GM12864 (cell line): ENCODE results near the gene KCNIP1.

Experiments
- DNase-seq: peaks from one replicate; pipeline ENCODE4 v3.0.0-alpha.2; 2011; ENCODE audit warnings: low read depth
- H3K4me3 ChIP-seq: 2 replicates; pipeline ENCODE4 v1.5.1; 2011; ENCODE audit warnings: mild to moderate bottlenecking, low read depth, low read length, control low read depth
- TF ChIP-seq, protein P1 (sequence below): IDR thresholded peaks from 2 replicates; pipeline ENCODE4 v1.5.1; 2011; ENCODE audit warnings: low read depth, mild to moderate bottlenecking, moderate library complexity, low read length, control low read depth, inconsistent platforms; ENCODE audit errors: missing control alignments

Gene KCNIP1

DNA sequence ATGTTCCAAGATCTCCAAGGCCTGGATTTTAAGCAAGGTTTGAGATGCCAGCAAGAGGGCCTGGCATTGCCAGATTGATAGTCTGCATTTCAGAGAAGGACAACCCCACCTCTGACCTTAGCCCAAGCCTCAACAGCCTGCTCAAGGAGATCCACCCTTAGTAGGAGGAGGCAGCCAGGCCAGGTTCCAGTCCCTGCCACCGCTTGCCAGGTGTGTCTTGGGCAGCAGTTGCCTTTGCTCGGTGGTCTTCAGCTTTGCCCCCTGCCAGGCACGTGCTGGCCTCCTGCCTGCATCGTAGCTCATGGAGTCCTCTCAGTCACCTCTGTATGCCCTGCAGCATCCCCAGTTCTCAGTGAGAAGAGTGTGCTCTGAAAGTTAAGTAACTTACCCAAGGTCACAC is 134.2 kb downstream of the KCNIP1 start:
- H3K4me3 ChIP-seq: no peak overlapping the region
- no peak for DNase-seq
- TF ChIP-seq, protein P1, sequence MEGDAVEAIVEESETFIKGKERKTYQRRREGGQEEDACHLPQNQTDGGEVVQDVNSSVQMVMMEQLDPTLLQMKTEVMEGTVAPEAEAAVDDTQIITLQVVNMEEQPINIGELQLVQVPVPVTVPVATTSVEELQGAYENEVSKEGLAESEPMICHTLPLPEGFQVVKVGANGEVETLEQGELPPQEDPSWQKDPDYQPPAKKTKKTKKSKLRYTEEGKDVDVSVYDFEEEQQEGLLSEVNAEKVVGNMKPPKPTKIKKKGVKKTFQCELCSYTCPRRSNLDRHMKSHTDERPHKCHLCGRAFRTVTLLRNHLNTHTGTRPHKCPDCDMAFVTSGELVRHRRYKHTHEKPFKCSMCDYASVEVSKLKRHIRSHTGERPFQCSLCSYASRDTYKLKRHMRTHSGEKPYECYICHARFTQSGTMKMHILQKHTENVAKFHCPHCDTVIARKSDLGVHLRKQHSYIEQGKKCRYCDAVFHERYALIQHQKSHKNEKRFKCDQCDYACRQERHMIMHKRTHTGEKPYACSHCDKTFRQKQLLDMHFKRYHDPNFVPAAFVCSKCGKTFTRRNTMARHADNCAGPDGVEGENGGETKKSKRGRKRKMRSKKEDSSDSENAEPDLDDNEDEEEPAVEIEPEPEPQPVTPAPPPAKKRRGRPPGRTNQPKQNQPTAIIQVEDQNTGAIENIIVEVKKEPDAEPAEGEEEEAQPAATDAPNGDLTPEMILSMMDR: no peak

DNA sequence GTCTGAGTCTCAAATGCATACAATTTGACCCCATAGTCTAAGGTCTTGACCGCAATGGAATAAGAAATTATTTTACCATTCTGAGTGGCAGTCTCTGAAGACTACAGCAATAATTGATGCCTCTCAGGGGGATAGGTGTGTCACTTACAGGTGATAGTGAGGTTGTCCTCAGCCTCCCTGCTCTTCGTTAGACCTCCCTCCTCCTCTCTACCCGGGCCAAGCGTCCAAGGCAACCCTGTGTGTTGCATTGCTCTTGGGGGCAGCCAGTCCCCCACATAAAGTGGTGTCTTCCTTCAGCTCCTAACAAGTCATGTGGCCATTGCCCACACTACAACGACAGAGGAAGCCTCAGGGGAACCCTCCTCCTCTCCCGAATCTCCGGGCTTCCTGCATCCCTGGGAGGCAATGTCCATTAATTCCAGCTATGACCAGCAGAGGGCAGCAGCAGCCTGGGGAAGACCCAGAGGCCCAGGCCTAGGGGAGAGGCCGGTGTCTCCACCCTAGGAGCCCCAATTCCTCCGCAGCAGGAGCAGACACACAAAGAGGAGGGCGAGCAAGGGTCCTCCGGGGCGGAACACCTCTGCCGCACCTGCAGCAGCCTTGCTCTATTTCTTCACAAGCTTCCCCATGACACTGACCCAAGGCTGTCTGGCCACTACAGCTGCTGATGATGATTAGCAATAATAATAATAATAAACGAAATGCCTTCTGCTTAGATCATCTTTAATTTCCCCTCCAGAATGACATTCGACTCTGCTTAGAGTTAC is 134.8 kb downstream of the KCNIP1 start:
- TF ChIP-seq, protein P1: peak; percentile 85
- DNase-seq: no peak
- H3K4me3 ChIP-seq: no peak overlapping the region

DNA sequence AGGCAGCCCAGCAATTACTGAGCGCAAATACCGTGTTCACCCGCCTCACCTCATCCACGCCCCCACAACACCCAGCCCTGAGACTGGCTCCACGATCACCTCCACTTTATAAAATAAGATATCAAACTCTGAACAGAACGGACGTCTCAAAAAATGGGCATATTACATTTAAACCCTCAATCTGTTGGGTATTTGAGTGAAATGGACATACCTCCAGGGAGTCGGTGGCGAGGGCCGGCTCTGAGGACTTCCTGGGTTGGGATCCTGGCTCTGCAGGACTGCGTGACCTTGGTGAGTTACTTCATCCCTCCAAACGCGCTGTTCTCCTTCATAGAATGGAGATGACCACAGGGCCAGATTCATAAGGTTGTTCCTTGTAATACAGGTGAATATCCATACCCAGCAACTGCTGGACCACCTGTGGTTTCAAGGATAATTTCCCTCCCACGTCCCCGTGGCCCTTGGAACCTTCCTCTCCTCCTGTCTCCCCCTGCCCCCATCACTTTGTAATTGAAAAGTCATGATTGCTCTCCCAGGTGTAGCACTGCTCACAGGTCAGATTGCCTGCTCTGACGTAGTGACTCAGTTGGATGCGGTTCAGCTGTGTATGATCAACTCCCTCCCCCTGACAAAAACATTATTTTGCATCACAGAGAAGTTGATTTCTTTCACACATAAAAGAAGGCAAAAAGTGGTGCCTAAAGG is 135.6 kb downstream of the KCNIP1 start:
- H3K4me3 ChIP-seq: no peak overlapping the region
- TF ChIP-seq, protein P1: no peak
- no peak for DNase-seq

DNA sequence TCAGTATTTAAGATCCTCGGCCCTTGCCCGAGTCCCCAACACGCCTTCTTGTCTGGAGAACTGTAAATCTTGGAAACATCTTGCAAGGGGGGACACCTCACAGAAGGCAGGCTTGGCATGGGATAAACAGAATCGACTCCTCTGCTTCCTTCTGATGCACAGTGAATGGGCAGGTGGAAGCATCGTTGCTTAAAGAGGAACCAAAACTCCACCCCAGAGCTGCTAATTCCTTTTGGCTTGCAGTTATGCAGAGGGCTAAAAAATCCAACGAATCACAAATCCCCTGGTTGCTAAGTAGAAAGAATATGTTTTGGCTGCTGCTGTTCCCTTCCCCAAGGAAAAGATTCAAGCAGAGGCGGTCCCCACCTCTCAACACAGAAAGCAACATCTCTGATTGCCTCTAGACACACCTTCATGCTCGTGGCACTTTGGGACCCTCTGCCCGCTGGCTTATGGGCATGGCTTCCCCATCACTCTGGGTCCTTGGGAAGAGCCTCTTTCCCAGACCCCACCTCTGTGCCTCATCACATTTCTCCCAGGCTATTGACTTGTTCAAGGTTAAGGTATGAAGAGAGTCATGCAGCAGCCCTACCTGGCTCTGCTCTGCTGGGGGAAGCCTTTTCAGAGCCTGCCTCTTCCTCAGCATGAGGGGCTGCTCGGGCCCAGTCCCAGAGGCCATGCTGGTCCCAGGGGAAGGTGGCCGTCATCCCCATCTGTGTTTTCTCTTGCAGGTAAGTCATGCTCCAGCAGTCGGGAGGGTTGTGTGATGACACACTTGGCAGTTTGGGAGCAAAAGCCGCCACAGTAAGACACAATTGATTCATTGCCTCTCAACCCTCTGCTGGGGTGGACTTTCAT is 137.1 kb downstream of the KCNIP1 start:
- H3K4me3 ChIP-seq: no peak overlapping the region
- TF ChIP-seq, protein P1: no peak
- DNase-seq: no peak

DNA sequence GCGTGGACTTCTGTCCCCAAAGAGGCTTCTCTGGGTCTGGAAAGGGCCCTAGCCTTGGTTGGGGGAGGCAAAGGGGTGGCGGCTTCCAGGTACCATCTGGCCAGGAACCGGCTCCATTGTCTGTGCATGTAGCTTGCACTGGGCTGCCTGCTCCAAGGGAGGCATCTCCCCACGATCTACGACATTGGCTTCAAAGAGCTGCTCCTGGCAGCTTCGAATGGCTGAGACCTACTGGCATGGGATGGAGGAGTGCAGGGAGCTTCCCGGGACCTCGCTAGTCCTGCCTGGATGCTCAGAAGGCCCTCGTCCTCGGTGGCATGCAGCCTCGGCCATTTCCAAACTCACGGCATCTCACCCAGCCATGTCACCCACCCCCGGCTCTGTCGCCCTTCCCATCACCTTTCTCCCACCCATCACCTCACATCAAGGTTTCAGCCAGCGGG is 137.8 kb downstream of the KCNIP1 start:
- DNase-seq: no peak

DNA sequence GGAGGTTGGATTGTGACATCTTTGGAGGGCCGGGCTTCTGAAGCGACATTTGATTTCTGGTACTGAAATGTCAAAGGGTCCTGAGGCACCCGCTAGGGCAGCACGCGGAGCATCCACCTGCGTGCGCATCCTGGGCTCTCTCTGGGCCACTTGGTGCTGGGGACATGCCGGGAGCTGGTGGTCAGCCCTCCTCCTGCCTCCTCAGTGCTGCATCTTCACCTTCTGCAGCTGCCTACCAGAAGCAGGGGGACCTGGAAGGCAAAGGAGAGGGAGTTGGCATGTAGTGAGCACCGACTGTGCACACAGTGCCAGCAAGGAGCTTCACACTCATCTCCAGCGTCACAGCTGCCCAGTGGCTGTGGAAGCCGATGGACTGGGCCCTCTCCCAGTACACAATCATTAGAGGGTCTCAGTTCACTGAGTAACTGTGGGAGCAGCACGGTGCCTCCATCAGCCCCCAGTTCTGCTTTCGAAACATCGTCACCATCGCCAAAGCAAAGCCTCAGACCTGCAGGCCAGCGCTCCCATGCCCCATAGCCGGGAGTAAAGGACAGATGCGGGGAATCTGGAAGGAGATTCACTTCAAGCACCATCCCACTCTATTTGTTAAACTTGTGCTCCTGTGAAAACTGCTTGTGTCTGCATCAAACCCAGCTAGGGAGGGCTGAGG is 138.4 kb downstream of the KCNIP1 start:
- TF ChIP-seq, protein P1: no peak
- DNase-seq: no peak
- no peak overlapping the region for H3K4me3 ChIP-seq

More for the DNA sequence above, 137.8 kb downstream of the KCNIP1 start:
- TF ChIP-seq, protein P1: no peak
- no peak overlapping the region for H3K4me3 ChIP-seq
